HG02870 (cell line): ENCODE measurements around the gene FANK1.

Experiments used
- ATAC-seq: cut with Tn5 transposase; IDR thresholded peaks from one replicate; pipeline ENCODE4 v1.9.1; 2021; ENCODE audit warnings: mild to moderate bottlenecking, moderate library complexity; ENCODE audit not compliant: unreplicated experiment

The FANK1 gene

GRCh38 chr10:125896088-125896934 lies at the start of gene FANK1:
Gene FANK1 (plus strand): TSS chr10:125896564. CDS start chr10:125896643, 79 bp downstream.
- peak; percentile 74 for ATAC-seq

- no peak for ATAC-seq
These were observed 49.5 kb upstream of the FANK1 start for GRCh38 chr10:125846894-125847293.

- no peak for ATAC-seq
These were observed 48.0 kb upstream of the FANK1 start for GRCh38 chr10:125848371-125848770.

GRCh38 chr10:125848857-125849256 lies 47.5 kb upstream of the FANK1 start:
- ATAC-seq, result no peak

- ATAC-seq, result no peak
These were observed 46.9 kb upstream of the FANK1 start for GRCh38 chr10:125849448-125849847.

- no peak for ATAC-seq
These were observed 45.3 kb upstream of the FANK1 start for GRCh38 chr10:125850766-125851731.

GRCh38 chr10:125852487-125852886 lies 43.9 kb upstream of the FANK1 start:
- ATAC-seq, result no peak

GRCh38 chr10:125857185-125857760 lies 39.1 kb upstream of the FANK1 start:
- no peak for ATAC-seq

GRCh38 chr10:125859128-125859817 lies 37.1 kb upstream of the FANK1 start:
- no peak for ATAC-seq

- no peak for ATAC-seq
These were observed 31.2 kb upstream of the FANK1 start for GRCh38 chr10:125865120-125865519.

GRCh38 chr10:125866421-125867029 lies 29.8 kb upstream of the FANK1 start:
- no peak for ATAC-seq

- ATAC-seq, result peak; percentile 79
These were observed 27.9 kb upstream of the FANK1 start for GRCh38 chr10:125868372-125868975.

- no peak for ATAC-seq
These were observed 25.0 kb upstream of the FANK1 start for GRCh38 chr10:125871338-125871737.

- no peak for ATAC-seq
These were observed 17.2 kb upstream of the FANK1 start for GRCh38 chr10:125878957-125879835.

GRCh38 chr10:125880719-125881118 lies 15.6 kb upstream of the FANK1 start:
- no peak for ATAC-seq

GRCh38 chr10:125881192-125881591 lies 15.2 kb upstream of the FANK1 start, which contains the start of gene DHX32:
Gene DHX32 (minus strand): TSS chr10:125881292. CDS start chr10:125880824, 468 bp downstream.
- no peak for ATAC-seq

GRCh38 chr10:125882596-125882995 lies 13.8 kb upstream of the FANK1 start:
- ATAC-seq, result no peak

- ATAC-seq, result no peak
These were observed 13.2 kb upstream of the FANK1 start for GRCh38 chr10:125883211-125883610.
